HG03469 (cell line): ENCODE measurements around the gene GMEB1.
"Not testable (repeated sequence)": the region's sequence is repeated elsewhere in the genome, so short reads cannot be mapped to it uniquely, and the experiment has no call there.

ENCODE experiments used
- ATAC-seq: cut with Tn5 transposase; IDR thresholded peaks from one replicate; pipeline ENCODE4 v1.9.1; 2021; ENCODE audit warnings: mild to moderate bottlenecking, moderate library complexity, moderate number of reproducible peaks; ENCODE audit not compliant: unreplicated experiment

Gene GMEB1

GRCh38 chr1:28668956-28669723 is 556 bp downstream of the GMEB1 start:
- peak; percentile 27 for ATAC-seq

- ATAC-seq = no peak
Observed at GRCh38 chr1:28671254-28671780, 2.7 kb downstream of the GMEB1 start.

GRCh38 chr1:28672971-28673370 is 4.4 kb downstream of the GMEB1 start:
- not testable (repeated sequence) for ATAC-seq

GRCh38 chr1:28675924-28676257 is 7.3 kb downstream of the GMEB1 start:
- no peak for ATAC-seq

- ATAC-seq = no peak
Observed at GRCh38 chr1:28680151-28680550, 11.6 kb downstream of the GMEB1 start.

GRCh38 chr1:28682840-28683239 is 14.3 kb downstream of the GMEB1 start:
- ATAC-seq = no peak

- ATAC-seq = no peak
Observed at GRCh38 chr1:28684937-28685336, 16.4 kb downstream of the GMEB1 start.

- ATAC-seq = not testable (repeated sequence)
Observed at GRCh38 chr1:28691627-28692026, 23.0 kb downstream of the GMEB1 start.

GRCh38 chr1:28703629-28704028 is 35.0 kb downstream of the GMEB1 start:
- ATAC-seq = no peak

GRCh38 chr1:28716336-28716735 is 47.8 kb downstream of the GMEB1 start:
- no peak for ATAC-seq

- no peak for ATAC-seq
Observed at GRCh38 chr1:28718166-28718565, 49.6 kb downstream of the GMEB1 start.

- ATAC-seq = no peak
Observed at GRCh38 chr1:28718586-28719331, 50.2 kb downstream of the GMEB1 start.

- ATAC-seq = no peak
Observed at GRCh38 chr1:28719332-28719619, 50.7 kb downstream of the GMEB1 start.

GRCh38 chr1:28720376-28720775 is 51.8 kb downstream of the GMEB1 start:
- ATAC-seq = no peak

- ATAC-seq = not testable (repeated sequence)
Observed at GRCh38 chr1:28721927-28722326, 53.3 kb downstream of the GMEB1 start.

- ATAC-seq = not testable (repeated sequence)
Observed at GRCh38 chr1:28725365-28725764, 56.8 kb downstream of the GMEB1 start.

GRCh38 chr1:28735961-28736449 is 67.4 kb downstream of the GMEB1 start:
- no peak for ATAC-seq

GRCh38 chr1:28736450-28737306 is 68.1 kb downstream of the GMEB1 start, which contains the start of gene YTHDF2:
YTHDF2 (plus strand) TSS chr1:28736940; CDS start chr1:28737121, 181 bp downstream.
- peak; percentile 66 for ATAC-seq

GRCh38 chr1:28737307-28738132 is 68.9 kb downstream of the GMEB1 start:
- ATAC-seq = no peak

- ATAC-seq = no peak
Observed at GRCh38 chr1:28740118-28740517, 71.5 kb downstream of the GMEB1 start.
